GM18858 (cell line): ENCODE results near the gene DRAM2.
"Not testable (repeated sequence)": the region's sequence is repeated elsewhere in the genome, so short reads cannot be mapped to it uniquely, and the experiment has no call there.

ENCODE experiments used
- ATAC-seq: cut with Tn5 transposase; IDR thresholded peaks from one replicate; pipeline ENCODE4 v1.9.1; 2021; ENCODE audit not compliant: unreplicated experiment

The DRAM2 gene

GRCh38 chr1:111082421-111083203, 57.3 kb downstream of the DRAM2 start:
- ATAC-seq: no peak

GRCh38 chr1:111079329-111079728, 60.6 kb downstream of the DRAM2 start:
- ATAC-seq: not testable (repeated sequence)

DNA sequence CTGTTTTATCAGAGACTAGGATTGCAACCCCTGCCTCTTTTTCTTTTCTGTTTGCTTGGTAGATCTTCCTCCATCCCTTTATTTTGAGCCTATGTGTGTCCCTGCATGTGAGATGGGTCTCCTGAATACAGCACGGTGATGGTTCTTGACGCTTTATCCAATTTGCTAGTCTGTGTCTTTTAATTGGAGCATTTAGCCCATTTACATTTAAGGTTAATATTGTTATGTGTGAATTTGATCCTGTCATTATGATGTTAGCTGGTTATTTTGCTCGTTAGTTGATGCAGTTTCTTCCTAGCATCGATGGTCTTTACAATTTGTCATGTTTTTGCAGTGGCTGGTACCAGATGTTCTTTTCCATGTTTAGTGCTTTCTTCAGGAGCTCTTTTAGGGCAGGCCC, 62.6 kb downstream of the DRAM2 start:
- ATAC-seq: not testable (repeated sequence)
